Pons (tissue), 1 donor: Measurements from ENCODE around the gene IREB2.
"Not testable (repeated sequence)": the region's sequence is repeated elsewhere in the genome, so short reads cannot be mapped to it uniquely, and the experiment has no call there.

Experiments used
- DNase-seq: peaks from one replicate; pipeline ENCODE4 v3.0.0-alpha.2; 2016; ENCODE audit warnings: low spot score

IREB2 gene, protein sequence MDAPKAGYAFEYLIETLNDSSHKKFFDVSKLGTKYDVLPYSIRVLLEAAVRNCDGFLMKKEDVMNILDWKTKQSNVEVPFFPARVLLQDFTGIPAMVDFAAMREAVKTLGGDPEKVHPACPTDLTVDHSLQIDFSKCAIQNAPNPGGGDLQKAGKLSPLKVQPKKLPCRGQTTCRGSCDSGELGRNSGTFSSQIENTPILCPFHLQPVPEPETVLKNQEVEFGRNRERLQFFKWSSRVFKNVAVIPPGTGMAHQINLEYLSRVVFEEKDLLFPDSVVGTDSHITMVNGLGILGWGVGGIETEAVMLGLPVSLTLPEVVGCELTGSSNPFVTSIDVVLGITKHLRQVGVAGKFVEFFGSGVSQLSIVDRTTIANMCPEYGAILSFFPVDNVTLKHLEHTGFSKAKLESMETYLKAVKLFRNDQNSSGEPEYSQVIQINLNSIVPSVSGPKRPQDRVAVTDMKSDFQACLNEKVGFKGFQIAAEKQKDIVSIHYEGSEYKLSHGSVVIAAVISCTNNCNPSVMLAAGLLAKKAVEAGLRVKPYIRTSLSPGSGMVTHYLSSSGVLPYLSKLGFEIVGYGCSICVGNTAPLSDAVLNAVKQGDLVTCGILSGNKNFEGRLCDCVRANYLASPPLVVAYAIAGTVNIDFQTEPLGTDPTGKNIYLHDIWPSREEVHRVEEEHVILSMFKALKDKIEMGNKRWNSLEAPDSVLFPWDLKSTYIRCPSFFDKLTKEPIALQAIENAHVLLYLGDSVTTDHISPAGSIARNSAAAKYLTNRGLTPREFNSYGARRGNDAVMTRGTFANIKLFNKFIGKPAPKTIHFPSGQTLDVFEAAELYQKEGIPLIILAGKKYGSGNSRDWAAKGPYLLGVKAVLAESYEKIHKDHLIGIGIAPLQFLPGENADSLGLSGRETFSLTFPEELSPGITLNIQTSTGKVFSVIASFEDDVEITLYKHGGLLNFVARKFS

GRCh38 chr15:78437762-78438618, at the start of gene IREB2:
Gene IREB2 (plus strand): TSS chr15:78438216. CDS start chr15:78438338, 122 bp downstream.
- DNase-seq: peak; percentile 99

DNA sequence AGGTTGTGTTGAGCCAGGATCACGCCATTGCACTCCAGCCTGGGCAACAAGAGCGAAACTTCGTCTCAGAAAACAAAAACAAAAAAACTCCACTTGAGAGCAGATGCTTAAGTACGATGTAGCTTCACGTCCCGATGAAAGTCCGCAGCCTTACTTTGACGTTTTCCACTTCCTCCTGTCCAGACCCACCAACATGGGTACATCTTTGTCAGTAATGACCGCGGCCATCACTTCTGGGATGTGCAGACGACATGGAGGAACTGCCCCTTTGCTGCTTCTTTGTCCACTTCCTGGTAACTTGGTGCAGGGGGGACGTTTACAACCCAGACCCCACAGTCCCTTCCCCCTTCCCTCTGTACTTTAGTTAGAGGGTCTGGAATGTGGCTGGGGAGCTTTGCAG, 49.2 kb upstream of the IREB2 start:
- DNase-seq: no peak

- no peak for DNase-seq
These were observed 48.7 kb upstream of the IREB2 start for GRCh38 chr15:78389322-78389721.

- DNase-seq: no peak
These were observed 48.3 kb upstream of the IREB2 start for GRCh38 chr15:78389738-78390137.

DNA sequence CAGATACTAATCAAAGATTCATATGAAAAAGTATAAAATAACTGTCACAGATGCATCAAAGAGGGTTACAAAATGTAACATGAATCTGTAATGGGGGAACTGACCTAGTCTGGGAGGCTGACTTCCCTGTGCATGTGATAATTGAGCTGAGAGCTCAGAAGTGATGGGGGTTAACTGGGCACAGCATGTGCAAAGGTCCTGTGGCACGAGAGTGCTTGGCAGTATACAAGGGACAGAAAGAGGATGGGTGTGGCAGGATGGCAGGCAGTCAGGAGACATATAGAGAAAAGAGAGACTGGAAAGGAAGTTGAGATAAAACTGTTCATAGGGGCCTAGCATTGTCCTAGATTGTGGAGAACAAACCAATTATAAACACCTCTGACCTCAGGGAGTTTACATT, 47.8 kb upstream of the IREB2 start:
- DNase-seq: no peak

DNA sequence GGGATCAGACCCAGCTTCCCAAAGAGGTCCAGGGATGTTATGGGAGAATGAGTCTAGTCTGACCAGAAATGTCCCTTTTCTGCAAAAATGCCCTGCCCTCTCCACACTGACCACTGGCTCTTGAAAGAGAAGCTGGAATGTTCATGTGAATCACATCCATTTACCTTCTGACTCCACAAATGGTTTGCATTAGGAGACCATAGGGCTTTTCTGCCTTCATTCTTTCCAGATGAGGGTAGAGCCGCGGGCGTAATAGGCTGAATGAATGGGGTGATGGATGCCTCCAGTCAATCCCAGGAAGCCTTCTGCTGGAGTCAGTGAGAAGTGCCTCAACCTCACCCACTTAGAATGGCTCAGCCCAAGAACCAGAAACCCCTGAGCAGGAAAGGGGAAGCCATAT, 47.2 kb upstream of the IREB2 start:
- DNase-seq: no peak

DNA sequence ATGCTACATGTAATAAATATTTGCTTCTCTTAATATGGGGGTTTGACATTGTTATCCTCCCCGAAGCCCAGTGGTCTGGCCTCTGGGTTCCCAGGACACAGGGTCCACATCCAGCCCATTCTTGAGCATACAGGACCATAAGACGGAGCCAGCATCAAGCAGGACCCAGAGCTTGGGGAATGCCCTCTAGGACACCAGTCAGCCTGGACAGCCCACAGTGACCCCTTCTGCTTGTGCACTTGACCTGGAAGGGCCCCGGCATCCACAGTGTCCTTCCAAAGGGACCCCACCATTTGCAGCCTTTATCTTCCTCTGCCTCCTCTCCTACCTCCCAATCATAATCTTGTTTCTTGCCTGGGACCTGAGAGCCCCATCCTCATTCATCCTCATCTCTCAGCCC, 46.2 kb upstream of the IREB2 start:
- DNase-seq: no peak

DNA sequence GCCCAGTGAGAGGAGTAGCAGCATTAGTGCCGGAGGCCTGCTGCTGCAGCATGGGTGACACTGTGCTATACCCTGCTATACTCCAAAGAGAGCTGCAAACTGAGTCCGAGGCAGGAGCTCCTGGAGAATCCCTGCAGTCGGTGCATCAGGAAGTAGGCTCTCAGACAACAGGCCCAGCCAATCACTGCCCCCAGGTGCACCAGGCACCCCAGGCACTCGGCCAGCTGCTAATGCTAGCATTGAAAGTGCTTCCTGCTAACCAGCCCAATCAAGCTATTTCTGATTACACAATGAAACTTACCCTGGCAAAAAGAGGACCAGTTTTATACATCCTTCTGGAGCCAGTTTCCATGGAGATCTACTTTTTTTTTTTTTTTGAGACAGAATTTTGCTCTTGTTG, 45.6 kb upstream of the IREB2 start:
- DNase-seq: no peak

DNA sequence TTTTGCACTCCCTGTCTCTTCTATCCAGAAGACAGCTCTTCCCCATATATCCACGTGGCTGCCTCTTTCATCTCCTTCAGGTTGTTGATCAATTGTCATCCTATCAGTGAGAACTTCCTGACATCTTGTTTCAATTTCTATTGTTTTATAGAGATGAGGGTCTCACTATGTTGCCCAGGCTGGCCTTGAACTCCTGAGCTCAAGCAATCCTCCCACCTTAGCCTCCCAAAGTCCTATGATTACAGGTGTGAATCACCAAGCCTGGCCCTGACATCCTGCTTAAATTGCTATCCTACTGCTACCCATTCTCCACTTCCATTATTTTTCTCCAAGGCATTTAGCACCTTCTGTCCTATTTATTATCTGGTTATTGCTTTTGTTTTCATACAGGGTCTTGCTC, 44.9 kb upstream of the IREB2 start:
- no peak for DNase-seq

DNA sequence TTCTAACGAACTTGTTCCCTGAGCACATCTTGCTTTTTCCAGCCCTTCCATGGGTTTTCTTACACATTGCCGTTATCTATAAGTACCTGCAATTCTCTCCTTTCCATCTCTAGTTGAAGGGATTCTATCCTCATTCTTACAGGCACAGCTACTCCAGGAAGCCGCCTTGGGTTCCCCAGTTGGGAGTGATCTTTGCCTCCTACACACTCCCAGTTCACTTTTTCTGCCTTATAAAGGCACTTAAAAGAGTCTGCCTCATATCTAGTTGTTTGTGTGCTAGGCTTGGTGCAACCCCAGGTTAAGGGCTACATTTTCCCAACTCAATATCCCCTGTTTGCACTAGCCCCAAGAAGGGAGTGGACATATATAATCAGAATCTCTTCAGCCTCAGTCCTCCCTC, 44.0 kb upstream of the IREB2 start:
- no peak for DNase-seq

DNA sequence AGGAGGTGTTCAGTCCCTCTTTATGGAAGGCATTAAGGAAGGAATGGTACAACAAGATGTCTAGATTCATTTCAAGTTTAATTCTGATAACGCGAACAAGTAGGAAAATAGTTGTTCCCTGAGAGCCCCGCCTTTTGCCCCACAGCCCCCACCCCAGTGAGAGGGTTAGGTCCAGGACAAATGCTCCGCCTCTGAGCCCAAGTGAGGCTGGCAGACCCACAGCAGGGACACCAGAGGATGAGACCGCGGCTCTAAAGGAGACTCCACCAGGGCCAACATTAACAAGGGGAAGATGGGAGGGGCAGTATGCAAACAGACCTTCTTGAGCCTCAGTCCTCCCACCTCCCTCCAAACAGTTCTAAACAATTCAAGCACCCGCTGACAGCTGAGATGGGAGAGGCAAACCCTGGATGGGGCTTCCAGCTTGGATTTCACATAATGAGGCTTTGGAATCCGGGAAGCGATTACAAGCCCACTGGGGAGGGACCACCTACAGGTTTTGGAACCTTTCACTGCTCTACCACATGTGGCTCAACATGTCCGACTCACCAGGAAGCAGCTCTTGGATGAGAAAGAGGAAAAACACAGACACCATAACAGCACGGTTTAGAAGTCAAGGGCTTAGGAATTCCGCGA, 42.9 kb upstream of the IREB2 start:
- no peak for DNase-seq

DNA sequence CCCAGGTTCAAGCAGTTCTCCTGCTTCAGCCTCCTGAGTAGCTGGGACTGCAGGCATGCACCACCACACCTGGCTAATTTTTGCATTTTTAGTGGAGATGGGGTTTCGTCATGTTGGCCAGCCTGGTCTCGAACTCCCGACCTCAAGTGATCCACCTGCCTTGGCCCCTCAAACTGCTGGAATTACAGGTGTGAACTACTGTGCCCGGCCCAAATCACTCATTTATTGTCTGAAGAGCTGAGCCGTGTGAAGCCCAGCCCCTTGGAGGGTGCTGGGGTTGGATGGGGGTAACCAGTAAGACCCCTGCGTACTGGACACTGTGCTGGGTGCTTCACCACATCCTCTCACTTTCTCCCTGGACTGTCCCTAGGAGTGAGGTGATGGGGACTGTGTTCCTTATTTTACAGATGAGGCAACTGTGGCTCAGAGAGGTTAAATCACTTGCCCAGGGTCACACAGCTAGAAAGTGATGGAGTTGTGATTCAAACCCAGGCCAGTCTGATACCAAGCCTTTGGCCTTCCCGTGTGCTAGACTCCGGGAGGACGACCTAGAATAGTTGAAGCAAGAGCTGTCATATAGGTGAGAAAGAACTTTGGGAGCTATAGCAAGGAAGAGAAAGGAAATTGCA, 41.7 kb upstream of the IREB2 start:
- DNase-seq: no peak

GRCh38 chr15:78396976-78397375, 41.0 kb upstream of the IREB2 start:
- DNase-seq: peak; percentile 17

- no peak for DNase-seq
These were observed 40.6 kb upstream of the IREB2 start for GRCh38 chr15:78397382-78397781.

- peak; percentile 23 for DNase-seq
These were observed 39.8 kb upstream of the IREB2 start for GRCh38 chr15:78398076-78398825.

DNA sequence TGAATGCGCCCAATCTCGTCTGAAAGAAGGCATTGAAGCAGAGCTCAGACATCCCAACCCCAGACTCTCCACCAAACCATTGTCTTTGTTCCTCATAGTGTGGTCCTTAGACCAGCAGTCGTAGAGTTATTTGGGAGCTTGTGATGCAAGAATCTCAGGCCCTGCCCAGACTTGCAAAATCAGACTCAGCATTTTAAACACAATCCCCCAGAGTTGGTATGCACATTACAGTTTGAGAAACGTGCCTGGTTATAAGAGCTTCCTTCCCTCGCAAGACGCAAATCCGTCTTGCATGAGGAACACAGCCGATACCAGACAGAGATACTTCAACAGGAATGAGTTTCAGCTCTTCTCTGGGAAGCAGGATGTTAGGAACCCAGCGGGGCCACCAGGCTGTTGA, 38.9 kb upstream of the IREB2 start:
- peak; percentile 22 for DNase-seq

GRCh38 chr15:78402061-78402610, 35.9 kb upstream of the IREB2 start:
- no peak for DNase-seq

GRCh38 chr15:78404125-78404524, 33.9 kb upstream of the IREB2 start:
- DNase-seq: no peak

GRCh38 chr15:78404796-78405195, 33.2 kb upstream of the IREB2 start:
- DNase-seq: not testable (repeated sequence)

DNA sequence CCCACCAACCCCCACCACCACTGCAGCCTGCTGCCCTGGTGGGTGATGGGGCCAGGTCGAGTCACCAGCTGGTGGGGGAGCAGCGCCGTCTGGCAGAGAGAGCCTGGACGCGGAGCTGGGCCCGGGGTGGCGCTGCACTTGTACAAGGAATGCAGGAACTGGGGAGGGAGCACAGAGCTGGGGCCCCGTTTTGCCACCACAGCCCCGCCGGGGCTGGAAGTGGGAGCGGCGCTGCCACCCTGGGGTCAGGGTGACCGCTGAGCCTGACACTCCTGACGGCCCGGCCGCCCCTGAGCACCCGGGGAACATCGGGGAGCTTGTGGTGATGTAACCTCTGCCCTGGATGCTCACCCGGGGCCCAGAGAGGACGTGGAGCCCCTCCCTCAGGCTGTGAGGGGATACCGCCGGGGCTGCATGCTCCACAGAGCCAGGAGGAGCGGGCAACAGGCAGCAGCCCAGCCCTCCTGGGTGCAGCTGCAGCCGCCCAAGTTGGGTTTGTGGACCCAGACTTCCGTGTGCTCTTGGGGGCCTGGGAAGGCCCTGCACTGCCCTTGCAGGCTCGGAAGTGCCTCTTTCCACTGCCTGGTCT, 32.6 kb upstream of the IREB2 start:
- no peak for DNase-seq
